ENCODE data around the gene NDRG2. TPM values are rescaled to one million over a fixed set of nuclear protein-coding genes. Genes with fewer than 3 reads are reported as not detected.

Gene NDRG2
- total and polyA plus RNA-seq, 5 donors: 219 to 368 (median 343) TPM

- Histone ChIP-seq H3K27me3 (ENCODE audit: control insufficient read depth, insufficient read depth) (no peaks in the 10 kb centered on the region), H3K4me1 (ENCODE audit: control insufficient read depth, insufficient read depth, low read length) (no peaks in the 10 kb centered on the region), H3K9me3 (ENCODE audit: control insufficient read depth, low read length) (no peaks in the 10 kb centered on the region), H3K4me3 (ENCODE audit: low read length) (no peak overlapping the region), H3K27ac (ENCODE audit: low read length) (no peak overlapping the region)
- ATAC-seq (no peak), DNase-seq (no peak)
- intact Hi-C loops (cut with DNase I): no loop called here
- 67% methylated on average over 5 of the region's 5 CpGs for WGBS
These were observed 30.7 kb upstream of the NDRG2 start for GRCh38 chr14:21055432-21056117.

GRCh38 chr14:21054768-21055145 is 29.9 kb upstream of the NDRG2 start:
- Histone ChIP-seq H3K27me3 (ENCODE audit: control insufficient read depth, insufficient read depth) (no peaks in the 10 kb centered on the region), H3K4me3 (ENCODE audit: low read length) (no peak overlapping the region), H3K9me3 (ENCODE audit: control insufficient read depth, low read length) (no peaks in the 10 kb centered on the region), H3K4me1 (ENCODE audit: control insufficient read depth, insufficient read depth, low read length) (no peaks in the 10 kb centered on the region), H3K27ac (ENCODE audit: low read length) (no peak overlapping the region)
- DNase-seq: no peak
- WGBS: 75% methylated on average over 4 of the region's 4 CpGs
- ATAC-seq: no peak
- intact Hi-C loops (cut with DNase I): no loop called here

GRCh38 chr14:21054123-21054767 is 29.4 kb upstream of the NDRG2 start:
- WGBS: 67% methylated on average over 3 of the region's 3 CpGs
- DNase-seq (no peak), ATAC-seq (no peak)
- Histone ChIP-seq H3K27me3 (ENCODE audit: control insufficient read depth, insufficient read depth) (no peaks in the 10 kb centered on the region), H3K27ac (ENCODE audit: low read length) (no peak overlapping the region), H3K4me3 (ENCODE audit: low read length) (no peak overlapping the region), H3K4me1 (ENCODE audit: control insufficient read depth, insufficient read depth, low read length) (no peaks in the 10 kb centered on the region), H3K9me3 (ENCODE audit: control insufficient read depth, low read length) (no peaks in the 10 kb centered on the region)
- intact Hi-C loops (cut with DNase I): no loop called here

- intact Hi-C loops (cut with DNase I): no loop called here
- Histone ChIP-seq H3K9me3 (ENCODE audit: control insufficient read depth, low read length) (no peaks in the 10 kb centered on the region), H3K27ac (ENCODE audit: low read length) (no peak overlapping the region), H3K4me1 (ENCODE audit: control insufficient read depth, insufficient read depth, low read length) (no peaks in the 10 kb centered on the region), H3K27me3 (ENCODE audit: control insufficient read depth, insufficient read depth) (no peaks in the 10 kb centered on the region), H3K4me3 (ENCODE audit: low read length) (no peak overlapping the region)
- DNase-seq: no peak
- WGBS: 90% methylated on average over 20 of the region's 20 CpGs
- ATAC-seq: no peak
These were observed 28.6 kb upstream of the NDRG2 start for GRCh38 chr14:21053184-21054122.

- no peak overlapping the region for H3K27ac ChIP-seq (ENCODE audit: low read length)
- peaks cover 4% of the 10 kb centered on the region for H3K4me1 ChIP-seq (ENCODE audit: control insufficient read depth, insufficient read depth, low read length)
- H3K4me3 ChIP-seq (ENCODE audit: low read length): no peak overlapping the region
- H3K9me3 ChIP-seq (ENCODE audit: control insufficient read depth, low read length): no peaks in the 10 kb centered on the region
- ATAC-seq (no peak), DNase-seq (no peak)
- intact Hi-C loops (cut with DNase I): no loop called here
- H3K27me3 ChIP-seq (ENCODE audit: control insufficient read depth, insufficient read depth): no peaks in the 10 kb centered on the region
- 78% methylated on average over 3 of the region's 3 CpGs for WGBS
These were observed 25.7 kb upstream of the NDRG2 start for GRCh38 chr14:21050597-21050996.

- intact Hi-C loops (cut with DNase I): loop anchor here in 1 of 4 donors (10.0 kb wide), 1 partner anchor 74 kb away; no protein-coding TSS in a partner anchor
- Histone ChIP-seq H3K27me3 (ENCODE audit: control insufficient read depth, insufficient read depth) (no peaks in the 10 kb centered on the region), H3K27ac (ENCODE audit: low read length) (no peak overlapping the region), H3K4me3 (ENCODE audit: low read length) (no peak overlapping the region), H3K9me3 (ENCODE audit: control insufficient read depth, low read length) (no peaks in the 10 kb centered on the region), H3K4me1 (ENCODE audit: control insufficient read depth, insufficient read depth, low read length) (peaks cover 4% of the 10 kb centered on the region)
- 80% methylated on average over 3 of the region's 3 CpGs for WGBS
- DNase-seq: no peak
- ATAC-seq: no peak
These were observed 24.4 kb upstream of the NDRG2 start for GRCh38 chr14:21049271-21049673.

- peak; percentile 18 to 41 for ATAC-seq
- intact Hi-C loops (cut with DNase I): loop anchor here in 1 of 4 donors (10.0 kb wide), 1 partner anchor 74 kb away; no protein-coding TSS in a partner anchor
These were observed 23.8 kb upstream of the NDRG2 start for GRCh38 chr14:21048638-21049037.

GRCh38 chr14:21047378-21047781 is 22.5 kb upstream of the NDRG2 start:
- Histone ChIP-seq H3K4me1 (ENCODE audit: control insufficient read depth, insufficient read depth, low read length) (peaks cover 16% of the 10 kb centered on the region), H3K27ac (ENCODE audit: low read length) (no peak overlapping the region), H3K27me3 (ENCODE audit: control insufficient read depth, insufficient read depth) (no peaks in the 10 kb centered on the region), H3K9me3 (ENCODE audit: control insufficient read depth, low read length) (no peaks in the 10 kb centered on the region), H3K4me3 (ENCODE audit: low read length) (no peak overlapping the region)
- ATAC-seq (no peak), DNase-seq (no peak)
- 62% methylated on average over 2 of the region's 2 CpGs for WGBS
- intact Hi-C loops (cut with DNase I): loop anchor here in 1 of 4 donors (10.0 kb wide), 1 partner anchor 73 kb away; no protein-coding TSS in a partner anchor

More at GRCh38 chr14:21048638-21049037, 23.8 kb upstream of the NDRG2 start:
- Histone ChIP-seq H3K27ac (ENCODE audit: low read length) (no peak overlapping the region), H3K4me1 (ENCODE audit: control insufficient read depth, insufficient read depth, low read length) (peaks cover 4% of the 10 kb centered on the region), H3K27me3 (ENCODE audit: control insufficient read depth, insufficient read depth) (no peaks in the 10 kb centered on the region), H3K9me3 (ENCODE audit: control insufficient read depth, low read length) (no peaks in the 10 kb centered on the region), H3K4me3 (ENCODE audit: low read length) (no peak overlapping the region)
- no peak for DNase-seq
- WGBS: 43% methylated on average over 2 of the region's 2 CpGs

GRCh38 chr14:21043974-21044618 is 19.2 kb upstream of the NDRG2 start:
- no peaks in the 10 kb centered on the region for H3K27me3 ChIP-seq (ENCODE audit: control insufficient read depth, insufficient read depth)
- H3K4me3 ChIP-seq (ENCODE audit: low read length): no peak overlapping the region
- 45% methylated on average over 6 of the region's 6 CpGs for WGBS
- DNase-seq (peak in 2 of 3 donors; percentile 75 to 77), ATAC-seq (no peak)
- H3K4me1 ChIP-seq (ENCODE audit: control insufficient read depth, insufficient read depth, low read length): peaks cover 21% of the 10 kb centered on the region
- no peaks in the 10 kb centered on the region for H3K9me3 ChIP-seq (ENCODE audit: control insufficient read depth, low read length)
- H3K27ac ChIP-seq (ENCODE audit: low read length): no peak overlapping the region
- intact Hi-C loops (cut with DNase I): loop anchor here in 2 of 4 donors (5.0 to 10.0 kb wide), 2 partner anchors 69 to 187 kb away; no protein-coding TSS in a partner anchor

- 37% methylated on average over 2 of the region's 2 CpGs for WGBS
- H3K4me3 ChIP-seq (ENCODE audit: low read length): no peak overlapping the region
- H3K4me1 ChIP-seq (ENCODE audit: control insufficient read depth, insufficient read depth, low read length): peaks cover 23% of the 10 kb centered on the region
- no peak overlapping the region for H3K27ac ChIP-seq (ENCODE audit: low read length)
- no peaks in the 10 kb centered on the region for H3K27me3 ChIP-seq (ENCODE audit: control insufficient read depth, insufficient read depth)
- intact Hi-C loops (cut with DNase I): loop anchor here in 2 of 4 donors (5.0 to 10.0 kb wide), 2 partner anchors 69 to 186 kb away; no protein-coding TSS in a partner anchor
- ATAC-seq (no peak), DNase-seq (no peak)
- H3K9me3 ChIP-seq (ENCODE audit: control insufficient read depth, low read length): no peaks in the 10 kb centered on the region
These were observed 18.6 kb upstream of the NDRG2 start for GRCh38 chr14:21043387-21043973.
